Peyer's patch (tissue), 4 donors: Measurements from ENCODE around the gene THRB.
A peak's percentile ranks its signal among the peaks of the same experiment; 100 is the strongest.

Experiments
- POLR2A ChIP-seq, 2 donors: fragments of 450-650 bp; IDR thresholded peaks; one replicate each; pipeline ENCODE4 v1.5.1; 2017; ENCODE audit warnings: antibody characterized with exemption in 2 of 2, mild to moderate bottlenecking in 2 of 2, moderate library complexity in 2 of 2
- TF ChIP-seq, protein P1 (sequence below), 6 experiments: fragments of 450-650 bp in 4 of 6; fragments of 200-600 bp in 2 of 6; sonication (generic) in 1 of 6; IDR thresholded peaks; one replicate each; pipeline ENCODE4 v1.5.1; 2017 to 2019; ENCODE audit warnings: antibody characterized with exemption in 6 of 6, mild to moderate bottlenecking in 3 of 6, moderate library complexity in 1 of 6

DNA sequence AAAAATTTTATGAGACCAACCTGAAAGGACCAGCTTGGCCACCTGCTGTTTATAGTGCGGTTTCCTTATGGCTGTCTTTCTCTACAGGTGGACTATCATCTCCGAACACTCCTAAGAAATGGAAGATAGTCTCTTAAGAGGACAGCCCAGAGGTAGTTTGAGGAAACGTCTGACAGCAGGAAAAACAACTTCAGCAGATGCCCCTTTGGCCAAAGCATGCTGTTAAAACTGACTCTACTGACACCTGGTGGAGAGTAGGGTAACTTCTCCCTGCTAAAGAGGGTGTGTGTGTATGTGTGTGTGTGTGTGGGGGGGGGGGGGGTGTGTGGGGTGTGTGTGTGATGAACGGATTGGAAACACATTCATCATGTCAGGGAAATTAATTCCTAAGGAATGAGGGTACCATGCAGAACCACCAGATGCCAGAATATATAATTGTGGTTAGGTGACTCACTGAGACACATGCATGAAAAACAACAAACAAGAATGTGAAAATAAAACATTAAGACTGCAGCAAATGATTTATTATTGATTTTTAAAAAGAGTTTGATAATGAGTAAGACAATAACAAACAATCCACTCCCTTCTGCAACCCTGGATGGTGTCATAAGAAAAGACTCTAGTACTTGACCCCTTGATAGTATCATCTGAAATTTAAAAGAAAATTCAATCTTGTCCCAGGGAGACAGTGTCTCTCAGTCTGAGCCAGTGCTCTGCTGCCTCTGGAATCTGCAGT, 256.5 kb downstream of the THRB start:
- TF ChIP-seq, protein P1, sequence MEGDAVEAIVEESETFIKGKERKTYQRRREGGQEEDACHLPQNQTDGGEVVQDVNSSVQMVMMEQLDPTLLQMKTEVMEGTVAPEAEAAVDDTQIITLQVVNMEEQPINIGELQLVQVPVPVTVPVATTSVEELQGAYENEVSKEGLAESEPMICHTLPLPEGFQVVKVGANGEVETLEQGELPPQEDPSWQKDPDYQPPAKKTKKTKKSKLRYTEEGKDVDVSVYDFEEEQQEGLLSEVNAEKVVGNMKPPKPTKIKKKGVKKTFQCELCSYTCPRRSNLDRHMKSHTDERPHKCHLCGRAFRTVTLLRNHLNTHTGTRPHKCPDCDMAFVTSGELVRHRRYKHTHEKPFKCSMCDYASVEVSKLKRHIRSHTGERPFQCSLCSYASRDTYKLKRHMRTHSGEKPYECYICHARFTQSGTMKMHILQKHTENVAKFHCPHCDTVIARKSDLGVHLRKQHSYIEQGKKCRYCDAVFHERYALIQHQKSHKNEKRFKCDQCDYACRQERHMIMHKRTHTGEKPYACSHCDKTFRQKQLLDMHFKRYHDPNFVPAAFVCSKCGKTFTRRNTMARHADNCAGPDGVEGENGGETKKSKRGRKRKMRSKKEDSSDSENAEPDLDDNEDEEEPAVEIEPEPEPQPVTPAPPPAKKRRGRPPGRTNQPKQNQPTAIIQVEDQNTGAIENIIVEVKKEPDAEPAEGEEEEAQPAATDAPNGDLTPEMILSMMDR (IDR thresholded peaks at IDR 0.05): peak in 4 of 6 experiments; percentile 59 to 70 (median 65)
- TF ChIP-seq POLR2A (IDR thresholded peaks at IDR 0.05): no peak
